HepG2 (cell line): ENCODE measurements around the gene C1R.

Experiments used
- AGO2 ChIP-seq: fragments of 200-400 bp; formaldehyde crosslinking; optimal IDR thresholded peaks from 2 replicates; pipeline ENCODE3; 2017; ENCODE audit warnings: mild to moderate bottlenecking, low read depth, low read length, moderate library complexity
- BHLHE40 ChIP-seq: IDR thresholded peaks from 2 replicates; pipeline ENCODE4 v1.6.1; 2011; ENCODE audit warnings: low read length, improper control_type of control experiment
- CTCF ChIP-seq: sonication (generic); formaldehyde crosslinking; IDR thresholded peaks from 2 replicates; pipeline ENCODE4 v1.5.0; 2020; ENCODE audit warnings: mild to moderate bottlenecking, missing genetic modification reagents, moderate library complexity
- EHMT2 ChIP-seq: fragments of 200-600 bp; sonication (generic); IDR thresholded peaks from 2 replicates; pipeline ENCODE4 v1.7.0; 2017; ENCODE audit warnings: antibody characterized with exemption, low read depth, low read length, borderline replicate concordance
- FOSL2 ChIP-seq: sonication (generic); formaldehyde crosslinking; IDR thresholded peaks from 2 replicates; pipeline ENCODE4 v1.4.0; 2020; ENCODE audit warnings: missing genetic modification reagents
- KLF16 ChIP-seq, 2 experiments: sonication (generic) in 1 of 2; formaldehyde crosslinking in 1 of 2; IDR thresholded peaks; 2 replicates each; pipeline versions ENCODE4 v1.6.1 to v1.8.0; 2016 to 2023; ENCODE audit warnings: missing genetic modification reagents in 2 of 2, missing compliant biosample characterization in 1 of 2
- RBM22 ChIP-seq: fragments of 200-400 bp; formaldehyde crosslinking; optimal IDR thresholded peaks from 2 replicates; pipeline ENCODE3; 2017; ENCODE audit warnings: mild to moderate bottlenecking, low read length, moderate library complexity
- ZNF251 ChIP-seq: sonication (generic); formaldehyde crosslinking; IDR thresholded peaks from 2 replicates; pipeline ENCODE4 v1.9.0; 2021; ENCODE audit warnings: mild to moderate bottlenecking, missing genetic modification reagents
- ZSCAN31 ChIP-seq: sonication (generic); formaldehyde crosslinking; IDR thresholded peaks from 2 replicates; pipeline ENCODE4 v1.5.0; 2020; ENCODE audit warnings: low read depth, mild to moderate bottlenecking, missing genetic modification reagents

GRCh38 chr12:7102582-7102981 is 10.3 kb upstream of the C1R start:
- TF ChIP-seq KLF16 (CRISPR knock-in tag; IDR thresholded peaks at IDR 0.05), result no peak
- TF ChIP-seq BHLHE40, result no peak
- no peak for TF ChIP-seq CTCF
- no peak for TF ChIP-seq ZSCAN31
- TF ChIP-seq RBM22, result no peak
- TF ChIP-seq AGO2, result no peak
- no peak for TF ChIP-seq EHMT2
- TF ChIP-seq ZNF251 (CRISPR knock-in tag), result no peak
- no peak for TF ChIP-seq FOSL2
